DMS153 treated with DMSO at 0.1 percent for 48 hours (cell line): ENCODE data around the gene TOPBP1.

Source experiments
- DNase-seq: peaks from one replicate; lab custom pipeline; 2025; ENCODE audit not compliant: unreplicated experiment; lab: John Stamatoyannopoulos, UW

The TOPBP1 gene

GRCh38 chr3:133608388-133608787 lies 53.4 kb downstream of the TOPBP1 start:
- DNase-seq = no peak

GRCh38 chr3:133607816-133608215 lies 53.9 kb downstream of the TOPBP1 start:
- no peak for DNase-seq

GRCh38 chr3:133606902-133607301 lies 54.8 kb downstream of the TOPBP1 start:
- DNase-seq = no peak

DNA sequence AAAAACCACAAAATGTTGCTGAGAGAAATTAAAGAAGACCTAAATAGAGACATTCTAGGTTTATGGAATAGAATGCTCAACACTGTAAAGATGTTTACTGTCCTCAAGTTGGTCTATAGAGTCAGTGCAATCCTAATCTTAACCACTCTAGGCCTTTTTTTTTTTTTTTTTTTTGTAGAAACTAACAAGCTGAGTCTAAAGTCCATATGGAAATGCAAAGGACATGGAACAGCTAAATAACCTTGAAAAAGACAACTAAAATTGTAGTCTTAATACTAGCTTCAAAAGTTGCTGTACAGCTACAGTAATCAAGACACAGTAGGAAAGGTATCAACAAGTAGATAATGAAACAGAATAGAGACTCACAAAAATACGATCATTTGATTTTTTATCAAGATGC lies 55.4 kb downstream of the TOPBP1 start:
- no peak for DNase-seq

DNA sequence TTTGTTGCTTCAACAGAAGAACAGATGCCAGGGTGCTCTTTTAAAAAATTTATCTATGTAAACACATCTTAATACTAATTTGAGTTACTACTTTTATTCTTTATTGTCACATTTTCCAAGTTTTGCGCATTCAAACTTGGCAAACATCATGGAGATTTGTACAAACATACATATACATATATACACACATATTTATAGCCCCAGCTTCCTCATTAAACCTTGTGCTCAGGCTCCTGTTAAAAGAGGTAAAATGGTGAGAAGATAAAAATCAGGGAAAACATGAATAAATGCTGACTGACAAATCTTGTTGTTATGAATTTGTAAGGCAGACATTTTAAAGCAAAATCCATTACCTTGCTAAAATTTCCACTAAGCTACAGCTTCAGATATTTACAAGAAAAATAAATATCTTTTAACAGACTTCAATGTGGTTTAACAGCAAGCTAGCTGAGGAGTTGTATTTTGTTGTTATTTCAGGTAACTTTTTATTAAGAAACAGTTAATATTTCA lies 61.1 kb downstream of the TOPBP1 start:
- DNase-seq = no peak

DNA sequence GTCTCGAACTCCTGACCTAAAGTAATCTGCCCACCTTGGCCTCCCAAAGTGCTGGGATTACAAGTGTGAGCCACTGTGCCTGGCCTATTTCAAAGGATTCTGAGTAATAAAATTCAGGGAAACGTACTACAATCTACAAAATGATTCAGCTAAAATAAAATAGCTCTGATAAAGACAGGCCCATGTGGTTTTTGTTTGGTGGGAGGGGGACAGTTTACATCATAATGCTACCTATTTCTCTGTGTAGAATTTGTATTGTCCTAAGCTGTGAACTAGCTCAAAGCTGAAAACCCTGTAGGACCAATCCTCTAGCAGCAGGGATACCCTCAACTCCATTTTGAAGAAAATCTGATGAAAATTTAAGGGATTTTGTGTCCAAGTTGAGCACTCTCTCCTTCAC lies 62.5 kb downstream of the TOPBP1 start:
- no peak for DNase-seq

DNA sequence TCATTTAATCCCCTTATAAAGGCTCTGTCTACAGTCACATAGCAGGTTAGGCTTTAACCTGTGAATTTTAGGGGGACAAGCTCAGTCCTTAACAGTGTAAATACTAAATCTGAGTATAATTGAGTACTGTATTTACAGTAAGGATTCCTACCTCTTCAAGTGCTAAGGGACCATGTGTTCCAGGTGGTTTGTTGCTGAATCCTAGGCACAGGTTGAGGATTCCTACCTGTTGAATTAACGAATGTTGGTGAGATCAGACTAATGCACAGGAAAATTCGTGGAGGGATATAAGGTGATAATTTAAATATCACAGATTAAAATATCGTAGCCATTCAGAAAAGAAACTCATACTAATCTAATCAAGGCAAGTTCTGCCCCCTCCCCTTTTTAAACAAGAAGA lies 63.3 kb downstream of the TOPBP1 start:
- no peak for DNase-seq

DNA sequence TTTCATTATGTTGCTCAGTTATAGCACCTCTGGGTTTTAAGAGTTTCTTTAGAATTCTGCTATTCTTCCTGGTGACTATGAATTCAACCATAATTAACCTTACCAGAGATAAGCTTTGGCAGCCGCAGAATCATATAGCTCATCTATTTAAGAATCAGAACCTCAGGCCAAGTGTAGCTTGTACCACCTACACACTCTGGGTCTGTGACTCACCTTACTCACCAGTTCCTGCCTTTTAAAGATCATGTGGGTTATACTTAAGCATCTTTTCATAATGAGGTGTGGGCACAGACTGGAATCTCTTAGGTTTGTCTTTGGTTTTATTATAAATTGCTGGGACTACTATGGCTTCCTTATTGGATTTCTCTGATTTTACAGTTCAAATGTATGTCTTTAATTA lies 66.4 kb downstream of the TOPBP1 start:
- no peak for DNase-seq

DNA sequence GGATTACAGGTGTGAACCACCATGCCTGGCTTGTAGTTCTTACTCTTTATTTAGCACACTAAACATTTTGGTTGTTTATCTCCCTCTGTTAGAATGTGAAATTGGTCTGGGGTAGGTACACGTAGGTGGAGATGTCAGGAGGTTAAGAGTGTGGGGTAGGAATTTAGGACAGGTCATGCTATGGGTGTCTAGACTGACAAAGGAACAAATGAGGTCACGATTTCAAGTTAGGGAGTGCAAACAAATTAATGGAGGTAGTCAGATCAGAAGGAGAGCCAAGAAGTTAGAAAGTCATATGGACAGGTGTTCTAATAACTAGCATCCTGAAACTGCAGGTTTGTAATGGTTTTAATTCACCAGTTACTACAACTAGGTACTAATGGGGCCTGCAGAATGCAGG lies 68.5 kb downstream of the TOPBP1 start:
- DNase-seq = no peak

DNA sequence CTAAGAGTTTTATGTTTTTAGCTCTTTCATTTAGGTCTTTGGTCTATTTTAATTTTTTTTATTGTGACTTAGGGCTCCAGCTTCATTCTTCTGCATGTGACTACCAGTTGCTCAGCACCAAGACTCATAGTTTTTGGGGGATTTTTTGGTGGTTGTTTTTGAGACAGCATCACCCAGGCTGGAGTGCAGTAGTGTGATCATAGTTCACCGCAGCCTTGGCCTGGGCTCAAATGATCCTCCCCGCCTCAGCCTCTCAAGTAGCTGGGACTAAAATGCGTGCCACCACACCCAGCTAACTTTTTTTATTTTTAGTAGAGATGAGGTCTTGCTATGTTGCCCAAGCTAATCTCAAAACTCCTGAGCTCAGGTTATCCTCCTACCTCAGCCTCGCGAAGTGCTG lies 68.9 kb downstream of the TOPBP1 start:
- DNase-seq = no peak

DNA sequence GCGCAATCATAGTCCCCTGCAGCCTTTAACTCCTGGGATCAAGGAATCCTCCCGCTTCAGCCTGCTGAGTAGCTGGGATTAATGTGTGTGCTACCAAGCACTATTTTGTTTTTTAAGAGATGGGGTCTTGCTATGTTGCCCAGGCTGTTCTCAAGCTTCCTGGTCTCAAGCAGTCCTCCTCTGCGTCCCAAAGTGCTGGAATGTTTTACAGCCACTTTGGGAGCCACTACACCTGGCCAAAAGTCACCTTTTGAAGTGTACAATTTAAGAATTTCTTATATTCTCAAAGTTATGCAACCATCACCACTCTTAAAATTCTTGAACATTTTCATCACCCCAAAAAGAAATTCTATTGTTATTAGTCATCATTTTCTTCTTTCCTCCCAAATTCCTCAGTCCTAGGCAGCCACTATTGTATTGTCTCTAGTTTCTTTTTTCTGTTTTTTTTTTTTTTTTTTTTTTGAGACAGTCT lies 70.4 kb downstream of the TOPBP1 start:
- DNase-seq = no peak

- DNase-seq = no peak
These were observed 72.2 kb downstream of the TOPBP1 start for GRCh38 chr3:133589503-133589902.

DNA sequence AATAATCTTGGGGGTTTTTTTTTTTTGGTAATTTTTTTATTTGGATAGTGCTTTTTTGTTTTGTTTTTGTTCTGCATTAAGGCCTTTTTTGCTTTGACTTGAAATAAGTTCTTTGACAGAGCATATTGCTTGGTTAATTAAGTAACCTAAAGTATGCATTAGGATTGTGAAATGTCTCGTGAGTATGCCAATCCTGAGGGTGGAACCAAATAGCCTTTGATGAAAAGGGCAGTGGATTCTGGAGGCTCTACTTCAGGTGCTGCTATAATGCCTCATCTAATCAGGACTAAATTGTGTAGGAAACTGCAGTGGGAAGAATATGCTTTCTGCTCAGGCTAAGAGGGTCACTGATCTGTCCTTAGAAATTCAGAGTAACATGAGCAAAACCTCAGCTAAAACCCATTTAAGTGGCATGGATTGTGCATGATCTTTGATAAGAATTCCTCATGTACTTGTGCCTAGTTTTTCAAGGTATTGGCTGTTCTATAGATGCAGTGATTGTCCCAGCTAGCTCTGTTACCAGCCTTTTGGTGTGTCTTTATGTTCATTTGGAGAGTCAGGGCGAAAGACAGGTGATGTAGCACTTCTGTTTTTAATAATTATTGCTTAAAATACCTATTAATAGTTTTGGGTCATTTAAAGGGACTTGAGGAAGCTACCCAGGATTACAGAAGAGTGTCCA lies 72.8 kb downstream of the TOPBP1 start:
- DNase-seq = no peak

- no peak for DNase-seq
These were observed 73.7 kb downstream of the TOPBP1 start for GRCh38 chr3:133588035-133588434.

- no peak for DNase-seq
These were observed 78.3 kb downstream of the TOPBP1 start for GRCh38 chr3:133583396-133583795.

- no peak for DNase-seq
These were observed 83.1 kb downstream of the TOPBP1 start for GRCh38 chr3:133578548-133579191.

- no peak for DNase-seq
These were observed 85.6 kb downstream of the TOPBP1 start for GRCh38 chr3:133576169-133576568.

GRCh38 chr3:133575086-133575485 lies 86.7 kb downstream of the TOPBP1 start:
- DNase-seq = no peak

- DNase-seq = no peak
These were observed 87.4 kb downstream of the TOPBP1 start for GRCh38 chr3:133574260-133574881.

DNA sequence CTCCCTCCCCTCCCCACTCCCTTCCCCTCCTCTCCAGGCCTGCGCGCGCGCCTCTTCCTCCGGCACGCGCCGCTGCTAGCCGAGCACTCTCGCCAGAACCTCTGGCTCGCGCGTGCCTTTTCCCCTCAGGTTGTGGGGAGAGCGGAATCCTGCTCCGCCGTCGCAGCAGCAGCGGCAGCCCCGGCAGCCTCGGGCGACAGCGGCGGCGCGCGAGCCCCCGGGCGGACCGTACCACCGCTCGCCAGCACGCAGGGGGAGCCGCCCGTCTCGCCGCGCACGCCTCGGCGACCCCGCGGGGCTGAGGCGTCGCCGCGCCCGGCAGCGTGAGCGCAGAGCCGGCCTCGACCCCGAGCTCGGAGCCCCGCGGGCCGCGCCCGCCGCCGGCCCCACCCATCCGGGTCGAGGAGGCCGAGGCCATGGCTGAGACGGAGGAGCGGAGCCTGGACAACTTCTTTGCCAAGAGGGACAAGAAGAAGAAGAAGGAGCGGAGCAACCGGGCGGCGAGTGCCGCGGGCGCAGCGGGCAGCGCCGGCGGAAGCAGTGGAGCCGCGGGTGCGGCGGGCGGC lies 88.0 kb downstream of the TOPBP1 start, which contains the start of gene CDV3:
CDV3 (plus strand) TSS at position 58 of the 566 bp plus-strand sequence; CDS start at position 417, 359 bp downstream.
- no peak for DNase-seq

DNA sequence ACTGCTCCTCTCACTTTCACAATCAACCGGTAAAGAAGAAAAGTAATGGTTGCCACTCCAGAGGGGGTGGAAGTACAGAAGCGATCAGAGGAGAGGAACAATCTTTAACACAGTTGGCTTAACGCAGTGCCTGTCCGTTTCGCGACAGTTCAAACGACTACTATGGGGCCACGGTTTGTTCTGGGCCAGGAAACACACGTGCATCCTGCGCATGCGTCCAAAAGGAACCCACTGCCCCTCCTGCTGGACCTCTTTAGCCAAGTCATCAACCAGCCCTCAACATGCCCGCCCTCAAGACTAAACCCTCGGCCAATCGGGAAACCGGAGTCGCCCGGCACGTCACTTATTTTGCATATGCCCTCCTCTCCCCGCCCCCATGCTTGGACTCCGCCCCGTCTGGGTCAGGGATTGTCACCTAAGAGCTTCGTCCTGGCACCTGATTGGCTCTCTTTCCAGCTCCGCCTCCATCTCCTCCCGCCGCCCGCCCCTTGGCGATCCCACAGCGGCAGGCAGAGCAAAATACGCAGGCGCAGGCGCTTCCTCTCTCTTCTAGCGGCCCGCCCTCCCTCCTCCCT lies 88.6 kb downstream of the TOPBP1 start:
- no peak for DNase-seq
